Fibroblast of skin of right quadriceps (primary cell): ENCODE data around the gene TAS1R2.
A peak's percentile ranks its signal among the peaks of the same experiment; 100 is the strongest.
"Not testable (repeated sequence)": the region's sequence is repeated elsewhere in the genome, so short reads cannot be mapped to it uniquely, and the experiment has no call there.

ENCODE experiments used
- DNase-seq: peaks from one replicate; pipeline ENCODE4 v3.0.0-alpha.2; 2013

TAS1R2 gene

DNA sequence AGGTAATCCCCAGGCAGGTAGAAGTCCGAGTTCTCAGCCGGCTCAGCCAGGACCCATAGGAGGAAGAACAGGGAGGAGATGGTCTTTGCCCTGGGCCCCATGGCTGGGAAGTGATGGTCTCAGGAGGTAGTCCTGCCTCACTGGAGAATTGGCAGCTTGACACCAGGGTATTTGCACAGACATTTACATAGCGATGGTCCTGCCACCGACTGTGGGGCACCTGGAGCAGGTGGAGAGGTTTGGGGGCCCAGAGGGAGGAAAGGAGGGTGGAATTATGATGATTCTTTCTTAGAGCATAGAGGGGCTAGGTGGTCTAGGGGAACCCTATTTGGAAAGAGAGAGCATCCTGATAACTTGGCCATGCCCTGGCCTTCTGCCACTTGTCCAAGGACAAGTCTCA lies at the start of gene TAS1R2:
Gene TAS1R2 (minus strand): TSS at position 101 of the 400 bp plus-strand sequence. CDS start 0 bp downstream, at position 101.
- DNase-seq = no peak

DNA sequence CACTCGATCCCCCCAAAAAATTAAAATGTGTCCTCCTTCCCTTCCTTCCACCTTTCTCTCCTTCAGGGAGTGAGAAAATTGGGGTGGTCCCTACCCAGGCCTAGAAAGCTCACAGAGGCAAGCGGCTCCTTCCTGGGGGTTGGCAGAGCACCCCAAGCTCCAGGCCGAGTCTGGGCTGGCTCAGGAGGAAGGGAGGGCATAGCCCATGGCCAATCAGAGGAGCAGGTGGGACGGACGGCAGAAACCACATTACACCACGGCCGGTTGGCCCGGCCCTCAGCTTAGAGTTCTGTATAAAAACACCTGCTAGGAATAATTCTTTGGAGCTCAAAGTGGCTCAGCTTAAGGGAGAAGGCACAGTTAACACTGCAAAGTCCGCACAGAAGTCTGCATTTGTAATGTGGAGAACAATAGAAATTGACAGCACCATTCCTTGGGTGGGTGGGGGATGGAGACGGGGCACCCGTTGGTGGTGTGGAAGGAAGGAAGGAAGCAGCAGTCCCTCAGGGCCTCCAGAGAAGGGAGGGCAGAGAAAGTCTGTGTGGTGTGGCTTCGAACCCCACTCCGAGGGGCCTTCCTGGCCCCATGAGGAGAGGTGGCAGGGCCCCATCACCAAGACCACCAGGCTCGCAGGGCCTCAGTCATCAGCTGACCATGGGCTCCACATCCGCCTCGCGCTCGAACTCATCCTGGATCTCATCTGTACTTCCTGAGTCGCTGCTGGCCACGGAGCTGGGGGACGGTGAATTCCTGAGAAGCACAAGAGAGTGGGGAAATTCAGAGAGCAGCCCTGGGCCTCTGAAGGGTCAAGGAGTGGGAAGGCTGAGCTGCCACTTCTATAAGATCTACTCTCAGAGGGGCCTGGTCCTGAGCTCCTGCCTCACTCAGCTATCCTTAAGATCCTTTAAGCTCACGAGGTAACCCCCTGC lies 48.7 kb upstream of the TAS1R2 start:
- no peak for DNase-seq

DNA sequence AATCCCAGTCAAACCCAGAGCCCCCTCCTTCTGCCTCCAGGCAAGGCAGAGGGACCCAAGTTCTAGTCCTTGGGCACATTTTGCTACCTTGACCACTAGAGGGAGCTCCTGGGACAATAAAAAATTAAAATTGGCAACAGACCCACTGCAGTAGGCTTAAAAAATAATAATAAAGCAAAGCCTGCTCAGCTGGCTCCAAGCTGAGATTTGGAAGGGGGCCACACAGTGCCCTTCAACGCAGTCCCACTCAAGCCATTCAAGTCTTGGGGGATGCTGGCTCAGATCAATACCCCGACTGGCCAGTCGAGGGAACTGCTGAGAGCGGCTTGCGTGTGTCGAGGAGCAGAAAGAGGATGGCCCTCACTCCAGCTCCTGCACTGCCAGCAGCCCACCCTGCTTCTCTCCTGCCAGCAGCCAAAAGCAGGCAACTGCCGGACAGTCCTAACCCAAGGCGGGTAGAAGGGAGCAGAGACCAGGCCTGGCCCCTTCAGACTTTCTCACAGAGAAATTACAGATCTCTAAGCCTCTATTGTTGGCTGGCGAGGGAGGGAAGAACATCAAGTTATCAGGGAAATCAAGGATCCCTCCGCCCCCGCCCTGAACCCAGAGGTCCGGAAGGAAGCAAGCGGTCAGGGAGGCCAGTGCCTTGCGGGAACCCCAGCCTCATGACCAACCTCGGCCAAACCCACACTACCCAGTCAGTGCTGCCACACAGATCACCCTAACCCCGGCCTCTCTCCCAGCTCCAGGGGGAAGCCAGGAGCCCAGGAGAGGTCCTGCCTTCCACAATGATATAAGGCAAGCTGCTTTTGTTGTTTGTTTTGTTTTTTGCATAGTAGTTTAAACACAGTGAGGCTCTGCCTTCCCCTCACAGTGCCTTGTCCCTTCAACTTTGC lies 47.8 kb upstream of the TAS1R2 start:
- peak; percentile 58 for DNase-seq

DNA sequence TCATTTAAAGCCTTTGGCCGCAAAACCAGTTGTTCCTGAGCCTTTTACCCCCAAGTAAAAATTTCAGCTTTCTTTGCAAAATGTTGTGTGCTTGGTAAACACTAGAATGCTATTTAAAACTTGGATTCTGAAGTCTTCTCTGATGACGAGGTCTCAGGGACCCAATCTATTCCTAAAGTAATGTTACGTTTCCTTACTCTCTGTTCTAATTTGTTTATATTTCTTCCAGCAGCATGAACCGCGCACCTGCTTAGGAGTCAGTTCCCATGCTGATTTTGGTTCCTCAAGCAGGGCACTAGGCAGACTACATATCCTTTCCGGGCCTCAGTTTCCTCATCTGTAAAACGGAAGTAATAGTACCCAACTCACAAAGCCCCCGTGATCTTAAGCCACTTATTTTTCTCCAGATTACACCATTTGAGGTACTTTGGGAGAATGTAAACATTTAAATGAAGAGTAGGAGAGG lies 43.9 kb upstream of the TAS1R2 start:
- no peak for DNase-seq

DNA sequence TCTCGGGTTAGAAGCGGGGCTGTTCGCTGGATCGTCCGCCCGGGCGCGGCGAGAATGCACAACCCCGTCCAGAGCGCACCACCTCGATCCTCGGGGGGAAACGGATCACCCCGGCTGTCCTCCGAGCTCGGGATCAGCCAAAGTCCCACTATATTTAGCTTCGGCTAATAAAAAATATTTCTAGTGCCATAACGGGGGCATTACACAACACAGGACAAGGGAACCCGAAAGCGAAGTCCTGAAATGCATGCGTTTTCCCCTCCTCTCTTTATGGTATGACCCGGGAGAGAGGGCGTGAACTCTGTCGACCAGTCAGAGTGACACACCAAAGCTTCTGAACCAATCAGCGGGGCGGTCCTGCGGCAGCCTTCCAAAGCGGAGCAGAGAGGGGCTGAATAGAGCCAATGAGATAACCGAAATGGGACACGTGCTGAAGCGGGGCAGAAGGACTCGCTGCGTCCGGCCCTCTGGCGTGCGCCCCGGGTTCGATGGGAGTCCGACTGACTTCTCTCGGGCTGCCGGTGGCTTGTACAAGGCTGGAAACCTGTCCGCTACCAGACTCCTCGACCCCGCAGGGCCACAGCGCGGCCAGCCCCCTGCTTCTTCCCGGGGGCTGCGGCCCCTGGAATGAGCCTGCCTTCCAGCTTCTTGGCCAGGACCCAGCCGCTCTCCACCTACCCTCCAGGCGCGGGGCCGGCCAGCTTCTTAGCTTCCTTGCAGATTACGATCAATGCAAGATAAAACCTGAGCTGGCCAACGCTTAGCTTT lies 43.2 kb upstream of the TAS1R2 start, which contains the start of gene ALDH4A1:
Gene ALDH4A1 (minus strand): TSS at position 33 of the 768 bp plus-strand sequence. CDS start 32 bp downstream, at position 1.
- peak; percentile 98 for DNase-seq

DNA sequence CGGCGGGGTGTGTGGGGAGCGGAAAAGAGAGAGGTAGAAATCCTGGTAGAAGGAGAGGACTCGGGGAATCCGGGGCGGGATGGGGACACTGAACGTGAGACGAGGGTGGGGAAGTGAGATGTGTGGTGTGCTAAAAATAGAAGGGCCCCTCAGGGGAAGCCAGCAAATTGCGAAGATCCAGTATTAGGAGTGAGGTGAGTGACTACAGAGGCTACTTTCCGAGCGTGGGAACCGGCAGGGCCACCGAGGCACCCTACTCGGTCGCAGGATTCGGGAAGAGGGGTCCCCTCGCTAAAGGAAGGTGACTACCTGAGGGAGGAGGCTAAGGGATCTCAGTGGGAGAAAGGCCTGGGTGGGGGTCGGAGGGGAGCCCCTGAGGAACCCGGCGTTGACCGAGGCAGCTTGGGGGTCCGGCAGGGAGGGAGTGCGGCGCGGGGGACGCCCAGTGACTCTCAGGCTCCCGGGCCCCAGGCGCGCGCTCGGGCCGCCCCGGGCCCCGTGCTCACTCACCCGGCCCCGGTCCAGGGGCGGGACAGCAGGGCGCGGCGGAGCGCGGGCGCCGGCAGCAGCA lies 42.6 kb upstream of the TAS1R2 start:
- DNase-seq = peak; percentile 22

DNA sequence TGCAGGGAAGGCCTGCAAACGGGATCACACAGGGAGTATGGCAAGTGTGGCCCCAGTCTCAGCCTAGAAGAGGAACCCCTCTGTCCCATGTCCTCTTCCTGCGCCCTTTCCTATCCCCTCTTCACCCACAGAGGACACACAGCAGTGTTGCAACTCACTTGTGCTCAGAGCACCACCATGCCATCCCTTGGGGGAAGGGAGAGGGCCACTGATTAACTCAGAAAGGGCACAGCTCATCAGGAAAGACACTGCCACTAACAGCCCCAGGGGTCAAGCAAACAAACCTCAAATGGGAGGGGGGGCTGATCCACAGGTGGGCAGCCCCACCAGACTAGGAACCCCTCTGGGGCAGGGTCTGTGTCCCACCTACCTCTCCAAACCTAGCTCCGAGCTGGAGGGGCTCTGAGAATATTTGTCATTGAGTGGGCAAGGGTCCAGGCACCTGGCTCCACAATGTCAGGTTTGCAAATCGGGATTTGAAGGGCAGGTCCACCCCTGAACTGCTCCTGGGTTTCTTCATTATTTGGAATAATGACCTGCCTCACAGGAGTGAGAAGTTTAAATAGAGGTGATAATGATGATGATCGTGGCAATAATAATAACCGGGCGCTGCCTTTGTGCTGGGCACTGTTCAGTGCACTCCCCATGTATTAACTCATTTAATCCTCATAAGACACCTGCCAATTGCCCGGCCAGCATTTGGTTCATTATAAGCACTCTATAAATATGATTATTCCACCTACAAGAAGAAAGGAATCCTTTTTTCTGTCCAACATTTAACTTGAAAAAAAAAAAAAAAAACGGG lies 41.9 kb upstream of the TAS1R2 start:
- no peak for DNase-seq

DNA sequence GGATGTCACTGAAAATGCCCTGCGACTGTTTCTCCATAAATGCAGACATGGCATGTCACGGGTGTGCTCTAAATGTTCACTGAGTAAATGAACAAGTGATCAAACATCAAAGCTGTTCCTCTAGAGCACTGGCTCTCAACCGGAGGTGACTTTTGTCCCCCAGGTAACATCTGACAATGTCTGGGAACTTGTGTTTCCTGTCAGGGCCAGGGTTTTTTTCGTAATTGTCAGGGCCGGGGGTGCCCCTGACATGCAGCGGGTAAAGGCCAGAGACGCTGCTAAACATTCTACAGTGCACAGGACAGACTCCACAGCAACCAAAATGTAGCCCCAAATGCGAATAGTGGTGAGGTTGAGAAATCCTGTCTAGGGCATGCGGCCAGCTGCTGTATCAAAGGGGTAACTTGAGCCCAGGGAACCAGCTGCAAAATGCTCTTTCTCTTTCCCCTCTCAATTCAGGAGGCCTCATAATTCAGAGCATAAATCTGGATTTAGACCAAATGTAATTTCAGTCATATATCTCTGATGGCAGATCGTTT lies 40.9 kb upstream of the TAS1R2 start:
- DNase-seq = peak; percentile 11

DNA sequence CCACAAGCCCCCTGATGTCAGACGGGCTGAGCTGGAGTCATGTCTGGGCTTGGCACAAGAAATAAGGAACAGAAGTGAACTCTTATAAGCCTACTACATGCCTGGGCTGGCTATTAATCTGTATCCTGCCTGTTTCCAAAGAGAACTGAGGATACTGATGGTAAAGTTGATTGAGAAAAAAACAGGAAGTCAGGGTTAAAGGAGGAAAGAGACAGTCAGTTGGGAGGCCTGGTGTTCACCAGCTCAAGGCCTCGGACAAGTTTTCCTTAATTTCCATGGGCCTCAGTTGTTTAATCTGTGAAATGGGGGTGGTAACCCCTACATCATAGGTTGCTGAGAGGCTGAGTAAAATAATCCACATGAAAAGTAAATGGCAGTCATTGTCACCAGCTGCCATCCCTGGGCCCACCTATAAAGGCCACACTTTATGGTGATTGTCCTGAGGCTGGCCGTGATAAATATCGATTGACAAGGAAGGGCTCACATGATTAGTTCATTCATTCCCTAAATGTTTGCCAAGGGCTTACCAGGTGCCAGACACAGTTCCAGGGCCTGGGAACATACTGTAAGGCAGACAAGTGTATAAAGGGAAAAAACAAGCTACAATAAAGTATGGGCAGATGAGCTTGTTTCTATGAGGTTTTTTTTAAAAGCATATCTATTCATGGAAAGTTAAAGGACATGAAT lies 40.0 kb upstream of the TAS1R2 start:
- no peak for DNase-seq

DNA sequence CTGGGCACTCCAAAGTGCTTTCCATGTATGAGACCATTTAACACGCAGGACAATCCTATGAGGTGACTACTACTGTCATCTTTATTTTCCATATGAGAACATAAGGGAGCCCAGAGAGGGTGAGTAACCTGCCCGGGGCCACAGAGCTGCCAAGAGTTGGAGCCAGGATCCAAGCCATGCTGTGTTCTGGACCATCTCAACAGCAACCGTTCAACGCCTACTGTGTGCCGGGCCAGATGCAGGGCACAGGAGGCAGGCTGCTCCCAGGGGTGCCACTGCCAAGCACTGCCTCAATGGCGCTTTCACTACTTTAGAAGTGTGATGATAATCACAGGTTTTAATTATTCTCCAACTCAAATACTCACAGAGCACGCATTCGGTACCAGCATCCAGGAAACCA lies 39.1 kb upstream of the TAS1R2 start:
- DNase-seq = no peak

DNA sequence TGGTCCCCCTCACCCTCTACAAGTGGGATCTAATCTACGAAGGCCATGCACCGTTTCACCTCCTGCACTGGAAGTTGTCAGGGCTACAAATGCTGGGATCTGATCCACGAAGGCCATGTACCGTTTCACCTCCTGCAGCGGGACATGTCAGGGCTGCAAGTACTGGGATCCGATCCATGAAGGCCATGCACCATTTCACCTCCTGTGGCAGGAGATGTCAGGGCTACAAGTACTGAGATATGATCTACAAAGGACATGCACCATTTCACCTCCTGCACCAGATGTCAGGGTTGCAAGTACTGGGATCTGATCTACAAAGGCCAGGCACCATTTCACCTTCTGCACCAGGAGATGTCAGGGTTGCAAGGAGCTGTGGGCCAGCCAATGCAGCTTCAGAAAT lies 35.9 kb upstream of the TAS1R2 start:
- DNase-seq = no peak

DNA sequence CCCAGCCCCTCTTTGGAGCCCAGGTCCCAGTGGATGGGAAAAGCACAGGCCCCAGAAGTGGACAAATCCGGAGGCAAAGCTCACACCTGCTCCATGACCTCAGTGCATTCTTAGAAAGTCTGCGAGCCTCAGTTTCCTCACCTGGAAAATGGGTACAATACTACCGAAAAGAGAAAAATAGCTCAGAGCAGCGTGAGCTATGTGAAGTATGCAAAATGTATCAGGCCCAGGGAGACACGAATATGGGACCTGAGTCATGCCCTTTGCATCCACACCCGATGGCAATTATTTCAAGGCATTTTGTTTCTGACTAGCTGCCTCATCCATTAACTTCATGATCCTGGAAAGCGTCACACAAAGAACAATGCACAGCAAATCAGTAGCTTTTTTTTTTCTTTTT lies 33.7 kb upstream of the TAS1R2 start:
- DNase-seq = peak; percentile 27

DNA sequence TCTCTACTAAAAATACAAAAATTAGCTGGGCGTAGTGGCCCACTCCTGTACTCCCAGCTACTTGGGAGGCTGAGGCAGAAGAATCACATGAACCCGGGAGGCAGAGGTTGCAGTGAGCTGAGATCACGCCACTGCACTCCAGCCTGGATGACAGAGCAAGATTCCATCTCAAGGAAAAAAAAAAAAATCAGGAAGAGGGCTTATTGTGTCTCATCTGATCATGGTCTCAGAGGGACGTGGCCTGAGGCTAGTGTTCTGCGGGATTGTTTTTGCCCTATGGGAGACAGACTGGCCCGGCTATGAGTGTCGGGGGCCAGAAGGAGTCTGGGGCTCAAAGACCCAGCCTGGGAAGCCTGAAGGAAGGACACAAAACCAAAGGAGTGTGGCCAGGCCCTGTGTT lies 32.4 kb upstream of the TAS1R2 start:
- not testable (repeated sequence) for DNase-seq

DNA sequence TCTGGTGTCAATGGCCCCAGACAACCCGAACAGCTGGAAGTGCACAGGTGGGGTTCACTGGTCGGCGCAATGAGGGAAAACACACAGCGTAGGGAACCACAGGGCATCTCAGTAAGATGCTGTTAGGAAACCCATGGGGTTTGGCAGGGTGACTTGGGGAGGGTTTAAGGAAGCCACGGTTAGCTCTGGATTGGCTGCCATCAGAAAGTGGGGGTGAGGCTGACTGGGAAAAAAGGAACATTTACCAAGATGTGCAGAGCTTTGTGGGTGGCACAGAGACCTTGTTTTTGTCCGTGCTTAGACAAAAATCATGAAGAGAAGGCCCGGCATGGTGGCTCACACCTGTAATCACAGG lies 31.9 kb upstream of the TAS1R2 start:
- no peak for DNase-seq

DNA sequence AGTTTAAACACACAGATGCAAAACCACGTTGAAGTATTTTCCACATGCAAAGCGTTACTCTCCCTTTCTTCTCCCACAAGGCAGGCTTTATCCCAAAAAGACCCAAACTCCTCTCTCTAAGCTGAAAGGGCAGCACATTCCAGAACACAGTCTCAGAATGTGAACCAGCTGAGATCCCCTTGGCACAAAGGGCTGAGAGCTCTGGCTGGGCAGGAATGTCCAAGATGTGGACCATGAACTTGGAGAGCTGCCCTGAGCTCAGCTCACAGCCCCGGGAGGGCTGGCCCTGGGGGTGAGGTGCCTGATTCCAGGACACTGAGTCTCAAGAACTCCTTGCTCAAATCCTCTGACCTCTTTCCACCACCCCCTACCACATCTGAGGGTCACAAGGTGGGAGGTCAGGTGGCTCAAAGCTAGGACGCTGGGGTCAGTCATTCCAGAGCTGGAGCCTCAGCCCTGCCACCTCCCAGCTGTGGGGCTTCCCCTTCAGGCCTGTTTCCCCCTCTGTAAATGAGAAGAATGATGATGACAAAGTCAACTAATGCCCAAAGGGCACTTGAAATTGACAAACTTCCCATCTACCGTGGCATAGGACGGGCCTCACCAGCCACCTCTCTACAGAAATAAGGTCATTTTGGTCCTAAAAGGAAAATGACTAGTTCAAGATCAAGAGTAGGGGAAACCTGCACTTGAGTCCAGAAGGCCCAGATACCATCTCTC lies 31.4 kb upstream of the TAS1R2 start:
- DNase-seq = no peak

DNA sequence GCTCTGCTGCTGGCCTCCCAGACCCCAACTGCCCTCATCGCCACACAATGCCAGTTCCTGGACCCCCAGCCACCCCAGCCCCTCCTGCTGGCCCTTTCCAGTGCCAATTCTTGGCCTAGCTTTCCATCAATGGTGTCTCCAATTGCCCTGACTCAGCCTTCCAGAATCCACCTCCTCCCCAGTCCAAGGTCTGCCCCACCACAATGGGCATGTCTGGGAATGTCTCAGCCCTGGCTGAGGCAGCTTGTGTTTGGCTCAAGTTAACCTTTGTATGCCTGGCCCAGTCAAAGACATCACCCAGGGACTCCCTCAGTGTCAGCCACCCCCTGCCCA lies 26.5 kb upstream of the TAS1R2 start:
- DNase-seq = peak; percentile 42

DNA sequence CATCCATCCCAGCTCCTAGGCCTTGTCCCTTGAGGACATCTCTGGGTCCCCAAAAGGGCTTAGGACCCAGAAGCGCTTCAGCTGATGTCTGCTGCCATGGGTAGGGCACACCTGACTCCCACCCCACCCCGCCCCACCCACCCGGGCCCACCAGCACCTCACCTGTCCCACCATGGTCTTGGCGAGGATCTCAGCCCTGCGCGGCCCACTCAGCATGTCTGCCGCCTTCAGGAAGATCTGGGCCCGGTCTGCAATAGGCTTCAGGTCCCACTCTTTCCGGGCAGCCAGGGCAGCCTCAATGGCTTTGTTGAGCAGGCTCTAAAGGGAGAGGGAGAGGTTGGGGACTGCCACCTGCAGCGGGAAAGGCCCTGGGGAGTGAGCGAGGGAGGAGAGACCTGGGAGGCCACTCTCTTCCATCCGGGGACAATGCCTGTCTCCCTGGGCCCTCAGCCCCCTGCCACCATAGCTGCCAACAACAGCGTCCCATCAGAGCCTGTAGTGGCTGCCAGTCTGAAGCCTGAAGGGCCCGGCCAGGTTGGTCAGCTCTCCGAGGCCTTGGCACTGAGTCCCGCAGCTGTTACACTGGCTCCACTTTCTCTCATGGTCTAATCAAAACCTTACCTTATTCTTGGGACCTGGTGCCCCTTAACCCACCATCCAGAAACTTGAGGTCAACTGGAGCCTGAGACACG lies 26.0 kb upstream of the TAS1R2 start:
- no peak for DNase-seq

DNA sequence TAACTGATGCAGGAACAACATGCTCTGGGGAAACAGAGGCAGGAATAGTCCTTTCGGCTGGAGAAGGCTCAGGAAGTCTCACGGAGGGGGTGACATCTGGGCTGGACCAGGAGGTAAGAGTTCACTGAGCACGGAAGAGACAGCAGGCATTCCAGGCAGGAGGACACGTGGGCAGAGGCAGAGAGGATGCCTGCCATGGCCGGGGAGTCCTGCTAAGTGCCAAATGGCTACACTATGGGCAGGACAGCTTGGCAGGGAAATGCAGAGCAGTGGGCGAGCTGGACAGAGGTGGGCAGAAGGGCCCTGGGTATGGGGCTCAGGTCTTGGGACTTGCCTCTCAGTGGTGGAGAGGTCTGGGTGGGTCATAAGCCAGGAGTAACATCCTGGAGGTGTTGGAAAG lies 25.3 kb upstream of the TAS1R2 start:
- DNase-seq = no peak

DNA sequence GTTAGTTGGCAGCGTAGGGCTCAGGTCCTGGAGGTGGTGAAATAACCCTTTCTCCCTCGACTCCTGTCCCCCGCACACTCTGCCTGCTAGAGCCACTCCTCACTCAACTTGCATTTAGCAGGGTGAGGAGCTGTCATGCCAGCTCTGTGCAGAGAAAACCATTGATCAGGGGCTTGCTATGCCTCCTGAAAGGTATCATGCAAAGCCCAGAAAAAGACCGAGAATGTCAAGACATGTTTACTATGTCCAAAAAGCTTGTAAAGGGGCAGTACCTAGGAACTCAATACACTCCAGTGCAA lies 24.9 kb upstream of the TAS1R2 start:
- DNase-seq = no peak
